Measurements from ENCODE around the gene SULT1A2. TPM values are rescaled to one million over a fixed set of nuclear protein-coding genes. Genes with fewer than 3 reads are reported as not detected.

SULT1A2 gene
- total and polyA plus RNA-seq, 2 of the 13 experiments (the other 11 are each of a cell fraction or from before 2014, with no cell fraction given): 33.0 to 34.2 TPM

DNA sequence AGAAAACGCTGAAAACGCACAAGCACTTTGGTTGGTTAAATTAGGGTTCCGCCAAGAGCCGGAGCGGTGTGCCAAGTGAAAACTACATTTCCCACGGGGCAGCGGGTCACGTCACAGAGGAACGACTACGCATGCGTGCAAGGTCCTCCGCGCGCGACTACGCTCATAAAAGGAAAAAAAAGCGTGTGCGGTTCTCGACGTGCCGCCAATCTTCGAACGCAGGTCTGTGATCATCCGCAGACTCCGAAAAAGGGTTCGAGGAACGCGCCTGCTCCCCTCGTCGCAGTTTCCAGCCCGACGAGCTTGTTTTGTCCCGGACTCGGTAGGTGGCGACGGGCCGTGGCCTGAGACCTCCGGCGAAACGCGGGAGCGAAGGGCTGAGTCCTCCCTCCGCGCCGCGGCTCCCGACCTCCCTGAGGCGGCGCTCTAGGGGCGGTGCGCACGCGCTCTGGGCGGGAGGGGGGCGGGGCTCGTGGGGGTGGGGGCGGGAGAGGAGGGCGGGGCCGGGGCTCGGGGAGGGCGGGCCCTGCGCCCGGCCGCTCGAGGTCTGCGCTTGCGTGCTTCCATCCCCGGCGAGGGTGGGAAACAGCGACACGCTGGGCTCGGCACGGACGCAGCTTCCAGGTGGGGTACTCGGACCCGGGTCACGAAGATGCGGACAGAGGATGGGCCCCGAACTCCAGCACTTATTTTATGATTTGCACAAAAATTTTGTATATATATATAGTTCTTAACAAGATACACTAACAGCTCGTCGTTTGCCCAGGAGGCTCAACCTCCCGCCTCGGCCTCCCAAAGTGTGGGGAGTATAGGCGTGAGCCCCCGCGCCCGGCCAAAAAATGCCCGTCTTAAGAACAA is 42.8 kb downstream of the SULT1A2 start, which contains the start of gene SGF29 (continued):
- TF ChIP-seq, protein P1, sequence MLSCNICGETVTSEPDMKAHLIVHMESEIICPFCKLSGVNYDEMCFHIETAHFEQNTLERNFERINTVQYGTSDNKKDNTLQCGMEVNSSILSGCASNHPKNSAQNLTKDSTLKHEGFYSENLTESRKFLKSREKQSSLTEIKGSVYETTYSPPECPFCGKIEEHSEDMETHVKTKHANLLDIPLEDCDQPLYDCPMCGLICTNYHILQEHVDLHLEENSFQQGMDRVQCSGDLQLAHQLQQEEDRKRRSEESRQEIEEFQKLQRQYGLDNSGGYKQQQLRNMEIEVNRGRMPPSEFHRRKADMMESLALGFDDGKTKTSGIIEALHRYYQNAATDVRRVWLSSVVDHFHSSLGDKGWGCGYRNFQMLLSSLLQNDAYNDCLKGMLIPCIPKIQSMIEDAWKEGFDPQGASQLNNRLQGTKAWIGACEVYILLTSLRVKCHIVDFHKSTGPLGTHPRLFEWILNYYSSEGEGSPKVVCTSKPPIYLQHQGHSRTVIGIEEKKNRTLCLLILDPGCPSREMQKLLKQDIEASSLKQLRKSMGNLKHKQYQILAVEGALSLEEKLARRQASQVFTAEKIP (CRISPR knock-in tag; IDR thresholded peaks at IDR 0.05; ENCODE audit: borderline replicate concordance): no peak
- TF ChIP-seq CENPX (CRISPR knock-in tag; IDR thresholded peaks at IDR 0.05): no peak
- peak; percentile 78 for TF ChIP-seq JUN (CRISPR knock-in tag; IDR thresholded peaks at IDR 0.05)
- TF ChIP-seq, protein P2, sequence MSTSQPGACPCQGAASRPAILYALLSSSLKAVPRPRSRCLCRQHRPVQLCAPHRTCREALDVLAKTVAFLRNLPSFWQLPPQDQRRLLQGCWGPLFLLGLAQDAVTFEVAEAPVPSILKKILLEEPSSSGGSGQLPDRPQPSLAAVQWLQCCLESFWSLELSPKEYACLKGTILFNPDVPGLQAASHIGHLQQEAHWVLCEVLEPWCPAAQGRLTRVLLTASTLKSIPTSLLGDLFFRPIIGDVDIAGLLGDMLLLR (CRISPR knock-in tag; IDR thresholded peaks at IDR 0.05): peak; percentile 91
- 0 out of 2 replicates have a peak, but pooled peaks have one; percentile 23 for TF ChIP-seq CAMTA2 (CRISPR knock-in tag; IDR thresholded peaks at IDR 0.05; ENCODE audit: borderline replicate concordance)
- TF ChIP-seq PPARG (CRISPR knock-in tag; conservative IDR thresholded peaks at IDR 0.05): peak; percentile 71
- peak; percentile 55; the same call in 1 of the 2 replicates for TF ChIP-seq MZF1 (CRISPR knock-in tag; IDR thresholded peaks at IDR 0.05; ENCODE audit: borderline replicate concordance)
- TF ChIP-seq HIVEP1 (CRISPR knock-in tag; IDR thresholded peaks at IDR 0.05): peak; percentile 68; the same call in 1 of the 2 replicates
- TF ChIP-seq, protein P3, sequence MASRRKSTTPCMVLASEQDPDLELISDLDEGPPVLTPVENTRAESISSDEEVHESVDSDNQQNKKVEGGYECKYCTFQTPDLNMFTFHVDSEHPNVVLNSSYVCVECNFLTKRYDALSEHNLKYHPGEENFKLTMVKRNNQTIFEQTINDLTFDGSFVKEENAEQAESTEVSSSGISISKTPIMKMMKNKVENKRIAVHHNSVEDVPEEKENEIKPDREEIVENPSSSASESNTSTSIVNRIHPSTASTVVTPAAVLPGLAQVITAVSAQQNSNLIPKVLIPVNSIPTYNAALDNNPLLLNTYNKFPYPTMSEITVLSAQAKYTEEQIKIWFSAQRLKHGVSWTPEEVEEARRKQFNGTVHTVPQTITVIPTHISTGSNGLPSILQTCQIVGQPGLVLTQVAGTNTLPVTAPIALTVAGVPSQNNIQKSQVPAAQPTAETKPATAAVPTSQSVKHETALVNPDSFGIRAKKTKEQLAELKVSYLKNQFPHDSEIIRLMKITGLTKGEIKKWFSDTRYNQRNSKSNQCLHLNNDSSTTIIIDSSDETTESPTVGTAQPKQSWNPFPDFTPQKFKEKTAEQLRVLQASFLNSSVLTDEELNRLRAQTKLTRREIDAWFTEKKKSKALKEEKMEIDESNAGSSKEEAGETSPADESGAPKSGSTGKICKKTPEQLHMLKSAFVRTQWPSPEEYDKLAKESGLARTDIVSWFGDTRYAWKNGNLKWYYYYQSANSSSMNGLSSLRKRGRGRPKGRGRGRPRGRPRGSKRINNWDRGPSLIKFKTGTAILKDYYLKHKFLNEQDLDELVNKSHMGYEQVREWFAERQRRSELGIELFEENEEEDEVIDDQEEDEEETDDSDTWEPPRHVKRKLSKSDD (CRISPR knock-in tag; IDR thresholded peaks at IDR 0.05; ENCODE audit: low read depth): peak; percentile 92
- TF ChIP-seq, protein P4, sequence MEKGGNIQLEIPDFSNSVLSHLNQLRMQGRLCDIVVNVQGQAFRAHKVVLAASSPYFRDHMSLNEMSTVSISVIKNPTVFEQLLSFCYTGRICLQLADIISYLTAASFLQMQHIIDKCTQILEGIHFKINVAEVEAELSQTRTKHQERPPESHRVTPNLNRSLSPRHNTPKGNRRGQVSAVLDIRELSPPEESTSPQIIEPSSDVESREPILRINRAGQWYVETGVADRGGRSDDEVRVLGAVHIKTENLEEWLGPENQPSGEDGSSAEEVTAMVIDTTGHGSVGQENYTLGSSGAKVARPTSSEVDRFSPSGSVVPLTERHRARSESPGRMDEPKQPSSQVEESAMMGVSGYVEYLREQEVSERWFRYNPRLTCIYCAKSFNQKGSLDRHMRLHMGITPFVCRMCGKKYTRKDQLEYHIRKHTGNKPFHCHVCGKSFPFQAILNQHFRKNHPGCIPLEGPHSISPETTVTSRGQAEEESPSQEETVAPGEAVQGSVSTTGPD (CRISPR knock-in tag; IDR thresholded peaks at IDR 0.05): no peak
- TF ChIP-seq ZNF317 (CRISPR knock-in tag; IDR thresholded peaks at IDR 0.05): no peak
- TF ChIP-seq, protein P5, sequence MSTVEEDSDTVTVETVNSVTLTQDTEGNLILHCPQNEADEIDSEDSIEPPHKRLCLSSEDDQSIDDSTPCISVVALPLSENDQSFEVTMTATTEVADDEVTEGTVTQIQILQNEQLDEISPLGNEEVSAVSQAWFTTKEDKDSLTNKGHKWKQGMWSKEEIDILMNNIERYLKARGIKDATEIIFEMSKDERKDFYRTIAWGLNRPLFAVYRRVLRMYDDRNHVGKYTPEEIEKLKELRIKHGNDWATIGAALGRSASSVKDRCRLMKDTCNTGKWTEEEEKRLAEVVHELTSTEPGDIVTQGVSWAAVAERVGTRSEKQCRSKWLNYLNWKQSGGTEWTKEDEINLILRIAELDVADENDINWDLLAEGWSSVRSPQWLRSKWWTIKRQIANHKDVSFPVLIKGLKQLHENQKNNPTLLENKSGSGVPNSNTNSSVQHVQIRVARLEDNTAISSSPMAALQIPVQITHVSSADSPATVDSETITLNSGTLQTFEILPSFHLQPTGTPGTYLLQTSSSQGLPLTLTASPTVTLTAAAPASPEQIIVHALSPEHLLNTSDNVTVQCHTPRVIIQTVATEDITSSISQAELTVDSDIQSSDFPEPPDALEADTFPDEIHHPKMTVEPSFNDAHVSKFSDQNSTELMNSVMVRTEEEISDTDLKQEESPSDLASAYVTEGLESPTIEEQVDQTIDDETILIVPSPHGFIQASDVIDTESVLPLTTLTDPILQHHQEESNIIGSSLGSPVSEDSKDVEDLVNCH (CRISPR knock-in tag; IDR thresholded peaks at IDR 0.05): 0 out of 2 replicates have a peak, but pooled peaks have one; percentile 92
- TF ChIP-seq TCF7 (IDR thresholded peaks at IDR 0.05; ENCODE audit: low read depth): no peak
- TF ChIP-seq ZNF558 (CRISPR knock-in tag; IDR thresholded peaks at IDR 0.05; ENCODE audit: borderline replicate concordance): peak; percentile 97
- TF ChIP-seq ZSCAN31 (CRISPR knock-in tag; IDR thresholded peaks at IDR 0.05; ENCODE audit: low read depth): peak; percentile 89
- no peak for TF ChIP-seq ZNF674 (CRISPR knock-in tag; IDR thresholded peaks at IDR 0.05; ENCODE audit: low read depth)
- TF ChIP-seq ZNF34 (CRISPR knock-in tag; IDR thresholded peaks at IDR 0.05; ENCODE audit: borderline replicate concordance): peak; percentile 76; the same call in 1 of the 2 replicates
- TF ChIP-seq AGO1 (IDR thresholded peaks at IDR 0.05; ENCODE audit: low read depth, low read length, poor library complexity, severe bottlenecking): peak; percentile 66
- peak; percentile 71 for TF ChIP-seq FOSL2 (CRISPR knock-in tag; IDR thresholded peaks at IDR 0.05)
